ENCODE data around the gene TPCN1.

DNA sequence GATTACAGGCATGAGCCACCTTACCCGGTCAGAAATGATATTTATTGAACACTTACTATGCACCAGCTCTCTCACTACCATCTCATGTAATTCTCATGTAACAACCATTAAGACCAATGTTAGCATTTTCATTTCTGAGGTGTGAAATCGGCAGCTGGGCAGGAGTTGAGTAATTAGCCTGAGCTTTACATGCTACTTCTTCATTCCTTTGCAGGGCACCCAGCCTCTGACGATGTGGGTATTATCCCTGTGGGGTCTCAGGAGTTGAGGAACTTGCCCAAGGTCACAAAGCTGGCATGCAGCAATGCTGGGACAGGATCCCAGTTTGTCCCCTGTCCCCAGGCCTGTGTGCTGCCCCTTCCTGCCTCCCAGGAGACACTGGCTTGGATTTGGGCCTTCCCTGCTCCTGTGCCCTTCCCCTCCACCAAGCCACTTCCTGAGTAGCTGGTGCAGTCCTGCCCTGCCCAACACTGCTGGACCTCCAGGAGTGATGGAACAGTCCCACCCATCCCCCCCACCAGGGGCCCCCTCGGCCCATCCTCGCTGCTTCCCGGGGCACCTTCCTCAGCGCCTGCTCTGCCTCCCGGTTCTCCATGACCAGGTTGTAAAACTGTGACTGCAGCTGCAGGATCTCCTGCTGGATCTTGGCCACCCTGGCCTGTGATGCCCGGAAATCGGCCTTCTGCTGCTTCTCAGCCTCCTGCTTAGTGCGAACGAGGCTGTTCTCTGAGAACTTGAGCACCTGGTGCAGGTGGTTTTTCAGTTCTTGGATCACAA, 21.1 kb upstream of the TPCN1 start:
- TF ChIP-seq EZH2 (IDR thresholded peaks at IDR 0.05; ENCODE audit: low read depth): no peak
- TF ChIP-seq, protein P1, sequence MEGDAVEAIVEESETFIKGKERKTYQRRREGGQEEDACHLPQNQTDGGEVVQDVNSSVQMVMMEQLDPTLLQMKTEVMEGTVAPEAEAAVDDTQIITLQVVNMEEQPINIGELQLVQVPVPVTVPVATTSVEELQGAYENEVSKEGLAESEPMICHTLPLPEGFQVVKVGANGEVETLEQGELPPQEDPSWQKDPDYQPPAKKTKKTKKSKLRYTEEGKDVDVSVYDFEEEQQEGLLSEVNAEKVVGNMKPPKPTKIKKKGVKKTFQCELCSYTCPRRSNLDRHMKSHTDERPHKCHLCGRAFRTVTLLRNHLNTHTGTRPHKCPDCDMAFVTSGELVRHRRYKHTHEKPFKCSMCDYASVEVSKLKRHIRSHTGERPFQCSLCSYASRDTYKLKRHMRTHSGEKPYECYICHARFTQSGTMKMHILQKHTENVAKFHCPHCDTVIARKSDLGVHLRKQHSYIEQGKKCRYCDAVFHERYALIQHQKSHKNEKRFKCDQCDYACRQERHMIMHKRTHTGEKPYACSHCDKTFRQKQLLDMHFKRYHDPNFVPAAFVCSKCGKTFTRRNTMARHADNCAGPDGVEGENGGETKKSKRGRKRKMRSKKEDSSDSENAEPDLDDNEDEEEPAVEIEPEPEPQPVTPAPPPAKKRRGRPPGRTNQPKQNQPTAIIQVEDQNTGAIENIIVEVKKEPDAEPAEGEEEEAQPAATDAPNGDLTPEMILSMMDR (conservative IDR thresholded peaks at IDR 0.05): no peak

Data from PC-9 (cell line).